ENCODE measurements around the gene ATP1B2. TPM values are rescaled to one million over a fixed set of nuclear protein-coding genes. Genes with fewer than 3 reads are reported as not detected.

Gene ATP1B2
- polyA plus RNA-seq, 1 of the 3 experiments (the other 2 are of a cell fraction): 0.05 TPM

- H3F3A ChIP-seq (replicated peaks; ENCODE audit: insufficient read depth): peaks cover 2% of the 10 kb centered on the region
- CTCF ChIA-PET: interaction anchor here (0.6 to 2.8 kb wide), 2 partner anchors 10 to 322 kb away, joined by 3 to 15 read pairs; partner anchors contain the start of genes TP53 and WRAP53
- H3K27ac ChIP-seq (ENCODE audit: low read depth in 2 of 2, low read length in 1 of 2): no peak overlapping the region
- no peak for TF ChIP-seq GABPA (IDR thresholded peaks at IDR 0.05; ENCODE audit: low read depth)
- no peak for TF ChIP-seq YY1 (IDR thresholded peaks at IDR 0.05; ENCODE audit: low read depth)
- TF ChIP-seq IRF3 (IDR thresholded peaks at IDR 0.05; ENCODE audit: low read depth, low read length): no peak
- no peak for TF ChIP-seq FOSL2 (IDR thresholded peaks at IDR 0.05; ENCODE audit: borderline replicate concordance, low read depth)
- TF ChIP-seq REST (IDR thresholded peaks at IDR 0.05; ENCODE audit: low read depth, low read length): no peak
- TF ChIP-seq NFIC (IDR thresholded peaks at IDR 0.05; ENCODE audit: borderline replicate concordance): no peak
- TF ChIP-seq CTCF (IDR thresholded peaks at IDR 0.05): no peak
- no peak for TF ChIP-seq RXRA (IDR thresholded peaks at IDR 0.05; ENCODE audit: borderline replicate concordance, low read depth)
- no peak for TF ChIP-seq RCOR1 (IDR thresholded peaks at IDR 0.05; ENCODE audit: low read length)
- TF ChIP-seq ELF1 (IDR thresholded peaks at IDR 0.05): no peak
- TF ChIP-seq USF1 (IDR thresholded peaks at IDR 0.05; ENCODE audit: borderline replicate concordance, low read depth): no peak
- no peaks in the 10 kb centered on the region for H3K9me2 ChIP-seq
- H3K9me3 ChIP-seq: no peaks in the 10 kb centered on the region
- WGBS (ENCODE audit: low lambda C conversion rate): 97% methylated on average over 4 of the region's 4 CpGs
- peaks cover 0 to under 1% of the 10 kb centered on the region in 2 experiments; a peak in 1 of 4 replicates for H3K4me1 ChIP-seq (ENCODE audit: control insufficient read depth in 1 of 2, insufficient read depth in 2 of 2, low read depth in 1 of 2, low read length in 1 of 2)
- peaks cover 4 to 9% of the 10 kb centered on the region in 2 experiments for H3K36me3 ChIP-seq (replicated peaks in 1 of 2; ENCODE audit: control insufficient read depth in 1 of 2, insufficient read depth in 2 of 2, low read length in 1 of 2)
- H3K9ac ChIP-seq: no peak overlapping the region
- H3K4me3 ChIP-seq (ENCODE audit: low read depth in 2 of 2, low read length in 1 of 2): no peak overlapping the region
- H2AFZ ChIP-seq (ENCODE audit: low read depth): no peak overlapping the region
- H3K4me2 ChIP-seq: no peak overlapping the region
- POLR2A ChIA-PET: no interaction called here
- DNase-seq: no peak
- no peaks in the 10 kb centered on the region for H3K79me2 ChIP-seq (ENCODE audit: insufficient read depth)
- no peaks in the 10 kb centered on the region for H3K27me3 ChIP-seq (ENCODE audit: insufficient read depth)
- no peaks in the 10 kb centered on the region for H4K20me1 ChIP-seq (ENCODE audit: insufficient read depth)
Observed at GRCh38 chr17:7697828-7698588, 47.3 kb downstream of the ATP1B2 start.
